ENCODE measurements around the gene MYADML2.

The MYADML2 gene

GRCh38 chr17:81921996-81922565 is 25.0 kb downstream of the MYADML2 start:
- TF ChIP-seq EGR1 (IDR thresholded peaks at IDR 0.05), result no peak
- no peak for TF ChIP-seq FOXM1 (IDR thresholded peaks at IDR 0.05; ENCODE audit: borderline replicate concordance, low read depth)
- no peak for TF ChIP-seq RAD21 (IDR thresholded peaks at IDR 0.05; ENCODE audit: low read depth)
- TF ChIP-seq MAX (IDR thresholded peaks at IDR 0.05), result no peak
- no peak for TF ChIP-seq NFIC (IDR thresholded peaks at IDR 0.05)
- no peak for TF ChIP-seq ZBTB7A (IDR thresholded peaks at IDR 0.05; ENCODE audit: low read depth)
- no peak for TF ChIP-seq EP300 (IDR thresholded peaks at IDR 0.05; ENCODE audit: borderline replicate concordance)
- TF ChIP-seq TAF1 (IDR thresholded peaks at IDR 0.05; ENCODE audit: low read depth), result no peak
- no peak for TF ChIP-seq USF1 (IDR thresholded peaks at IDR 0.05)
- TF ChIP-seq REST (IDR thresholded peaks at IDR 0.05; ENCODE audit: low read depth), result no peak
- TF ChIP-seq CEBPB (IDR thresholded peaks at IDR 0.05), result no peak
- TF ChIP-seq TEAD4 (IDR thresholded peaks at IDR 0.05), result no peak
- no peak for TF ChIP-seq TCF12 (IDR thresholded peaks at IDR 0.05; ENCODE audit: low read depth)
- TF ChIP-seq CREB1 (IDR thresholded peaks at IDR 0.05; ENCODE audit: low read depth), result no peak
- no peak for TF ChIP-seq YY1 (IDR thresholded peaks at IDR 0.05; ENCODE audit: low read depth)

GRCh38 chr17:81921537-81921862 is 25.5 kb downstream of the MYADML2 start:
- no peak for TF ChIP-seq CREB1 (IDR thresholded peaks at IDR 0.05; ENCODE audit: low read depth)
- no peak for TF ChIP-seq FOXM1 (IDR thresholded peaks at IDR 0.05; ENCODE audit: borderline replicate concordance, low read depth)
- TF ChIP-seq MAX (IDR thresholded peaks at IDR 0.05), result no peak
- TF ChIP-seq RAD21 (IDR thresholded peaks at IDR 0.05; ENCODE audit: low read depth), result no peak
- no peak for TF ChIP-seq NFIC (IDR thresholded peaks at IDR 0.05)
- no peak for TF ChIP-seq CEBPB (IDR thresholded peaks at IDR 0.05)
- no peak for TF ChIP-seq YY1 (IDR thresholded peaks at IDR 0.05; ENCODE audit: low read depth)

- TF ChIP-seq TCF12 (IDR thresholded peaks at IDR 0.05; ENCODE audit: low read depth) (no peak), TEAD4 (IDR thresholded peaks at IDR 0.05) (no peak), EP300 (IDR thresholded peaks at IDR 0.05; ENCODE audit: borderline replicate concordance) (no peak), TAF1 (IDR thresholded peaks at IDR 0.05; ENCODE audit: low read depth) (no peak), CREB1 (IDR thresholded peaks at IDR 0.05; ENCODE audit: low read depth) (no peak)
Measured at GRCh38 chr17:81920612-81921536, 26.2 kb downstream of the MYADML2 start.

GRCh38 chr17:81918832-81919545 is 28.0 kb downstream of the MYADML2 start:
- no peak for TF ChIP-seq REST (IDR thresholded peaks at IDR 0.05; ENCODE audit: low read depth)
- no peak for TF ChIP-seq ZBTB7A (IDR thresholded peaks at IDR 0.05; ENCODE audit: low read depth)
- no peak for TF ChIP-seq TEAD4 (IDR thresholded peaks at IDR 0.05)
- no peak for TF ChIP-seq USF1 (IDR thresholded peaks at IDR 0.05)
- TF ChIP-seq NFIC (IDR thresholded peaks at IDR 0.05), result no peak
- TF ChIP-seq TCF12 (IDR thresholded peaks at IDR 0.05; ENCODE audit: low read depth), result no peak
- no peak for TF ChIP-seq MAX (IDR thresholded peaks at IDR 0.05)
- TF ChIP-seq CEBPB (IDR thresholded peaks at IDR 0.05), result no peak
- TF ChIP-seq EP300 (IDR thresholded peaks at IDR 0.05; ENCODE audit: borderline replicate concordance), result no peak
- no peak for TF ChIP-seq RAD21 (IDR thresholded peaks at IDR 0.05; ENCODE audit: low read depth)
